ENCODE data around the gene BRD9. TPM values are rescaled to one million over a fixed set of nuclear protein-coding genes. Genes with fewer than 3 reads are reported as not detected.

BRD9 gene
- total and polyA plus RNA-seq, 9 of the 15 experiments (the other 6 are each of a cell fraction or from before 2014, with no cell fraction given) = 2.4 to 68.7 (median 44.9) TPM

DNA sequence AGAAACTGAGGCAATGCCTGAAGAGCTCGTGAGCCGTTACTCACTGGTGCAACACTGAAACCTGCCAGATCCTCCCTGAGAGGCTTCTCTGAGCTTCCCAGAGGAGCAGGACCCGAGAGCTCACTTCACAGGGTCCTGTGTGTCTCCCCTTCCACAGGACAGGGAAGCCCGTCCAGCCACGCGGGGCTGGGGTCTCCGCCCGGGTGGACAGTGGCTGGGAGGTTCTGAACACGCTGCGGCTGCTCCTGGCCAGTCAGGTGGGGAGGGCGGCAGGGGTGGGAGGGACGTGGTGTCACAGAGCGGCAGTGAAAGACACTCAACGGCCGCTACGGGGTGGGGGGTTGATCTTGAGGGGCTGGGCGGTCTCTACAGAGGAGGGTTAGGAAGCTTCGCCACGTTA, 41.5 kb downstream of the BRD9 start (continued):
- TF ChIP-seq, protein P1, sequence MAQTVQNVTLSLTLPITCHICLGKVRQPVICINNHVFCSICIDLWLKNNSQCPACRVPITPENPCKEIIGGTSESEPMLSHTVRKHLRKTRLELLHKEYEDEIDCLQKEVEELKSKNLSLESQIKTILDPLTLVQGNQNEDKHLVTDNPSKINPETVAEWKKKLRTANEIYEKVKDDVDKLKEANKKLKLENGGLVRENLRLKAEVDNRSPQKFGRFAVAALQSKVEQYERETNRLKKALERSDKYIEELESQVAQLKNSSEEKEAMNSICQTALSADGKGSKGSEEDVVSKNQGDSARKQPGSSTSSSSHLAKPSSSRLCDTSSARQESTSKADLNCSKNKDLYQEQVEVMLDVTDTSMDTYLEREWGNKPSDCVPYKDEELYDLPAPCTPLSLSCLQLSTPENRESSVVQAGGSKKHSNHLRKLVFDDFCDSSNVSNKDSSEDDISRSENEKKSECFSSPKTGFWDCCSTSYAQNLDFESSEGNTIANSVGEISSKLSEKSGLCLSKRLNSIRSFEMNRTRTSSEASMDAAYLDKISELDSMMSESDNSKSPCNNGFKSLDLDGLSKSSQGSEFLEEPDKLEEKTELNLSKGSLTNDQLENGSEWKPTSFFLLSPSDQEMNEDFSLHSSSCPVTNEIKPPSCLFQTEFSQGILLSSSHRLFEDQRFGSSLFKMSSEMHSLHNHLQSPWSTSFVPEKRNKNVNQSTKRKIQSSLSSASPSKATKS (CRISPR knock-in tag; IDR thresholded peaks at IDR 0.05) = no peak
- TF ChIP-seq, protein P2, sequence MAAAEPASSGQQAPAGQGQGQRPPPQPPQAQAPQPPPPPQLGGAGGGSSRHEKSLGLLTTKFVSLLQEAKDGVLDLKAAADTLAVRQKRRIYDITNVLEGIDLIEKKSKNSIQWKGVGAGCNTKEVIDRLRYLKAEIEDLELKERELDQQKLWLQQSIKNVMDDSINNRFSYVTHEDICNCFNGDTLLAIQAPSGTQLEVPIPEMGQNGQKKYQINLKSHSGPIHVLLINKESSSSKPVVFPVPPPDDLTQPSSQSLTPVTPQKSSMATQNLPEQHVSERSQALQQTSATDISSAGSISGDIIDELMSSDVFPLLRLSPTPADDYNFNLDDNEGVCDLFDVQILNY (CRISPR knock-in tag; IDR thresholded peaks at IDR 0.05) = no peak
- TF ChIP-seq MECOM (CRISPR knock-in tag; IDR thresholded peaks at IDR 0.05) (no peak), CCAR2 (IDR thresholded peaks at IDR 0.05; ENCODE audit: low read depth, low read length) (no peak), KAT8 (IDR thresholded peaks at IDR 0.05; ENCODE audit: low read depth) (no peak), TARDBP (IDR thresholded peaks at IDR 0.05) (no peak), NCOA2 (IDR thresholded peaks at IDR 0.05; ENCODE audit: partially characterized antibody in 2 of 2) (no peak), SREBF2 (CRISPR knock-in tag; IDR thresholded peaks at IDR 0.05) (no peak)

DNA sequence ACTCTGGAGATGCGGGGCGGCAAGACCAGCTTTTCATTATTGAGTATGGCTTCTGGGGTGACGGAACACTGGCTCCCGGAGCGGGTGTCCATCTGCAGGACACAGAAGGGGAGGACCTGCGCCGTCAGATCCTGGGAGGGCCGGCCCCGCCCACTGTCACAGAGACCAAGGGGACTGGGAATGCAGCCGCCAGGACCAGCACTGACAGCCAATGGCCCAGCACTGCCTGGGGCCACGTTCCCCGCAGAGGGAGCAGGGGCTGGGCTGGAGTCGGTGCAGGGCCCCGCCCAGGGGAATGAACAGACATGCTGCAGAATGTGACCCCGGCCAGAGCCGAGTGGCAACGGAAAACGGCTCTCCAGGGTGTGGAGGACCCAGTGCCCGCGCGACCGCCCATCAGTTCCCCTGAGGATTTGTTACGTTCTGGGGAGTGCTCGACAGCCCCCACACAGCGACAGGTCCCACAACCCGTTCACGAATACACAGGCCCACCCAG, 42.0 kb downstream of the BRD9 start, which contains the start of gene ZDHHC11:
Gene ZDHHC11 (minus strand): TSS at position 476 of the 496 bp plus-strand sequence. CDS start 384 bp downstream, at position 92.
- Histone ChIP-seq H3K9me3 (replicated peaks; ENCODE audit: control insufficient read depth, insufficient read depth, low read depth, low read length) (no peaks in the 10 kb centered on the region), H2AFZ (ENCODE audit: low read depth, low read length) (no peak within 1 kb of the TSS), H3K27me3 (ENCODE audit: control insufficient read depth in 2 of 2, insufficient read depth in 2 of 2, low read length in 2 of 2) (peaks cover 26 to 52% of the 10 kb centered on the region in 2 experiments), H3K4me1 (replicated peaks in 1 of 2; ENCODE audit: control insufficient read depth in 2 of 2, insufficient read depth in 2 of 2, low read length in 2 of 2) (peaks cover 0 to 32% of the 10 kb centered on the region in 2 experiments; a peak in 2 of 5 replicates), H3K36me3 (ENCODE audit: control insufficient read depth, insufficient read depth, low read length) (no peaks in the 10 kb centered on the region), H3K27ac (ENCODE audit: extremely low read depth, low read depth, low read length) (no peak within 1 kb of the TSS), H3K79me2 (ENCODE audit: control insufficient read depth, insufficient read depth, low read length) (no peaks in the 10 kb centered on the region), H3K9me1 (ENCODE audit: control insufficient read depth, insufficient read depth, low read length) (no peaks in the 10 kb centered on the region), H3K4me3 (no peak within 1 kb of the TSS), H3K9ac (ENCODE audit: insufficient read depth in 1 of 2, low read depth in 2 of 2, low read length in 2 of 2) (peak within 1 kb of the TSS in 1 of 2 experiments; percentile 26; a peak in 2 of 4 replicates), H4K20me1 (replicated peaks; ENCODE audit: control insufficient read depth, insufficient read depth, low read length) (peaks cover 18% of the 10 kb centered on the region), H3K4me2 (ENCODE audit: insufficient read depth, low read length) (no peak within 1 kb of the TSS)
- WGBS (ENCODE audit: insufficient coverage, low coverage, missing lambda C conversion rate) = 24% methylated on average over 27 of the region's 27 CpGs
- FAIRE-seq = no peak
- CTCF ChIA-PET (ENCODE audit: low intra/inter-chr PET ratio) = no interaction called here
- intact Hi-C loops (cut with micrococcal nuclease) (loop anchor here (10.0 kb wide), 1 partner anchor 176 kb away; no protein-coding TSS in a partner anchor), in situ Hi-C loops (cut with MboI) (no loop called here)
- POLR2A ChIA-PET = no interaction called here
- peak in 3 of 4 experiments; percentile 51 to 72 (median 71) for DNase-seq (ENCODE audit: extremely low read depth in 1 of 4, low spot score in 3 of 4)
- peak; percentile 79 for ATAC-seq
- no TSS peak for BruUV-seq (replicated peaks)
- no peak for TF ChIP-seq ZNF12 (CRISPR knock-in tag; IDR thresholded peaks at IDR 0.05)
- TF ChIP-seq SREBF1 (IDR thresholded peaks at IDR 0.05; ENCODE audit: borderline replicate concordance, low read depth, low read length) = no peak
- TF ChIP-seq KLF1 (tag; IDR thresholded peaks at IDR 0.05) = peak; percentile 47; the same call in 1 of the 2 replicates
- peak; percentile 38 to 50; a peak in 2 of 4 replicates for TF ChIP-seq NRF1 (conservative IDR thresholded peaks at IDR 0.05 in 1 of 2, IDR thresholded peaks at IDR 0.05 in 1 of 2)
- no peak for TF ChIP-seq NELFE (IDR thresholded peaks at IDR 0.05; ENCODE audit: insufficient read depth, insufficient read length)
- no peak for TF ChIP-seq CSDE1 (IDR thresholded peaks at IDR 0.05)
- TF ChIP-seq, protein P3, sequence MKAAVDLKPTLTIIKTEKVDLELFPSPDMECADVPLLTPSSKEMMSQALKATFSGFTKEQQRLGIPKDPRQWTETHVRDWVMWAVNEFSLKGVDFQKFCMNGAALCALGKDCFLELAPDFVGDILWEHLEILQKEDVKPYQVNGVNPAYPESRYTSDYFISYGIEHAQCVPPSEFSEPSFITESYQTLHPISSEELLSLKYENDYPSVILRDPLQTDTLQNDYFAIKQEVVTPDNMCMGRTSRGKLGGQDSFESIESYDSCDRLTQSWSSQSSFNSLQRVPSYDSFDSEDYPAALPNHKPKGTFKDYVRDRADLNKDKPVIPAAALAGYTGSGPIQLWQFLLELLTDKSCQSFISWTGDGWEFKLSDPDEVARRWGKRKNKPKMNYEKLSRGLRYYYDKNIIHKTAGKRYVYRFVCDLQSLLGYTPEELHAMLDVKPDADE (conservative IDR thresholded peaks at IDR 0.05; ENCODE audit: control insufficient read depth, low read depth, low read length) = no peak
- TF ChIP-seq POLR2G (IDR thresholded peaks at IDR 0.05; ENCODE audit: low read depth, low read length) = peak; percentile 56

Measured in K562 (cell line).